AG04449 (cell line): Measurements from ENCODE around the gene MRAP2.
A peak's percentile ranks its signal among the peaks of the same experiment; 100 is the strongest.

ENCODE experiments used
- CTCF ChIA-PET: fragments of 350-600 bp; formaldehyde crosslinking; extraction: SDS; loops from one replicate; lab custom pipeline; 2021; ENCODE audit warnings: antibody characterized with exemption; lab: Yijun Ruan, JAX
- POLR2A ChIA-PET: fragments of 400-600, 350-600 bp; formaldehyde crosslinking; extraction: SDS; loops from one replicate; lab custom pipeline; 2020; ENCODE audit warnings: antibody characterized with exemption, inconsistent platforms; lab: Yijun Ruan, JAX
- DNase-seq: peaks from one replicate; pipeline ENCODE4 v3.0.0-alpha.2; 2010; ENCODE audit warnings: low read depth, low spot score
- H3K4me3 ChIP-seq: 2 replicates; pipeline ENCODE4 v1.5.1; 2011; ENCODE audit warnings: low read depth, mild to moderate bottlenecking, control low read depth, low read length
- TF ChIP-seq, protein P1 (sequence below): IDR thresholded peaks from one replicate; pipeline ENCODE4 v1.5.1; 2011; ENCODE audit warnings: mild to moderate bottlenecking, moderate library complexity, low read length, control low read depth, inconsistent platforms; ENCODE audit not compliant: insufficient read depth; ENCODE audit errors: missing control alignments

The MRAP2 gene

DNA sequence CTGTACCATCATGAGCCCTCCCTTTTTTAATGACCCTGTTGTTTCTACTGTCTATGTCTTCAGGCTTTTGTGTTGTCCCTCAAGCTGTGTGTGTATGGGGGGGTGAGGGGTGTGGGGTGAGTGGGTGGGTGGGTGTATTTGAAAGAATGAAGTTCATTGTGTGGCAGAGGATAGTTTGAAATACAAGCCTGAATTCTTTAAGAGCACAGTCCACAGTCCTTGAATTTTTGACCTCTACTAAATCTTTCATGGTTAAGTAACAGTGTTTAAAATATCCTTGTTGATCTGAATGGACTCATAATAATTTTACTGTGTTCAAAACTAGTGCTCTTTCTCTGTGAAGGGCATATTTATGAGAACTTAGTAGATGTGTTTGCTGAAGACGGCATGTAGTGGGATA lies 10.0 kb downstream of the MRAP2 start:
- H3K4me3 ChIP-seq = no peak overlapping the region
- ChIA-PET CTCF (no interaction called here), POLR2A (no interaction called here)
- TF ChIP-seq, protein P1, sequence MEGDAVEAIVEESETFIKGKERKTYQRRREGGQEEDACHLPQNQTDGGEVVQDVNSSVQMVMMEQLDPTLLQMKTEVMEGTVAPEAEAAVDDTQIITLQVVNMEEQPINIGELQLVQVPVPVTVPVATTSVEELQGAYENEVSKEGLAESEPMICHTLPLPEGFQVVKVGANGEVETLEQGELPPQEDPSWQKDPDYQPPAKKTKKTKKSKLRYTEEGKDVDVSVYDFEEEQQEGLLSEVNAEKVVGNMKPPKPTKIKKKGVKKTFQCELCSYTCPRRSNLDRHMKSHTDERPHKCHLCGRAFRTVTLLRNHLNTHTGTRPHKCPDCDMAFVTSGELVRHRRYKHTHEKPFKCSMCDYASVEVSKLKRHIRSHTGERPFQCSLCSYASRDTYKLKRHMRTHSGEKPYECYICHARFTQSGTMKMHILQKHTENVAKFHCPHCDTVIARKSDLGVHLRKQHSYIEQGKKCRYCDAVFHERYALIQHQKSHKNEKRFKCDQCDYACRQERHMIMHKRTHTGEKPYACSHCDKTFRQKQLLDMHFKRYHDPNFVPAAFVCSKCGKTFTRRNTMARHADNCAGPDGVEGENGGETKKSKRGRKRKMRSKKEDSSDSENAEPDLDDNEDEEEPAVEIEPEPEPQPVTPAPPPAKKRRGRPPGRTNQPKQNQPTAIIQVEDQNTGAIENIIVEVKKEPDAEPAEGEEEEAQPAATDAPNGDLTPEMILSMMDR = no peak
- DNase-seq = no peak

DNA sequence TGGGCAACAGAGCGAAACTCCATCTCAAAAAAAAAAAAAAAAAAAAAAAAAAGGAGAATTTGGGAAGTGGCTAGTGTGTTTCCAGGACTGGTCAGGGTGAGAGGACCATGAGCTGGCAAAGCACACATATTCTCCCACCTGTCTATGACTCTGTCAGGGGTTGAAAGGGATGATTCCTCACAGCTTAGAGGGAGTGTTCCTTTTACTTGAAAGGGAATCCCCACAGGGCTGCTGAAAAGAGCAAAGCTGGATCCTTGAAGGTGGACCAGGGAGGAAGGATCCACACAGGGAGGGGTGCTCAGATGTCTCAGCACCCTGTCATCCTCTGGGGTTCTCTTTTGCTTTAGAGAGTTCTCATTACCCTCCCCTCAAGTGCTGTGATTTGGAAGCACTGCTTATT lies 13.2 kb downstream of the MRAP2 start:
- DNase-seq = no peak
- TF ChIP-seq, protein P1 = no peak
- ChIA-PET POLR2A (no interaction called here), CTCF (no interaction called here)
- H3K4me3 ChIP-seq = no peak overlapping the region

DNA sequence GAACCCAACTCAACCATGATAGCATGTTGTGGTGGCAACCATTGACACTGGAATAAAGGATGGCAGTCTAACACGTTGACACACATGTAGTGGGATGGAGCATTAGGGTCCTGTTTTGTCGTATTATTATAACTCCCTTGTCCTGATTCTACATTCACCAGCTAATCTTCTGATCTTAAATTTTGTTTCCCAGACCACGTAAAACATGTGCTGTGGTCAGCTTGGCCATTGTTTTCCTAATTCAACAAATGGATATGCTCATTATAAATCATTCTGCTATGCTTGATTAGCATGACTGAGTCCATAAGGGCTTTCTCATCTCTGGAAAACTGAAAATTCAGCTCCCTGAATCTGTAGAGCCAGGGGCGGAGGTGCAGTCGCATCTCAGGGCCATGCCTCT lies 15.0 kb downstream of the MRAP2 start:
- CTCF ChIA-PET = interaction anchor here (0.9 kb wide), 1 partner anchor 173 kb away, joined by 3 read pairs; no protein-coding TSS in a partner anchor

DNA sequence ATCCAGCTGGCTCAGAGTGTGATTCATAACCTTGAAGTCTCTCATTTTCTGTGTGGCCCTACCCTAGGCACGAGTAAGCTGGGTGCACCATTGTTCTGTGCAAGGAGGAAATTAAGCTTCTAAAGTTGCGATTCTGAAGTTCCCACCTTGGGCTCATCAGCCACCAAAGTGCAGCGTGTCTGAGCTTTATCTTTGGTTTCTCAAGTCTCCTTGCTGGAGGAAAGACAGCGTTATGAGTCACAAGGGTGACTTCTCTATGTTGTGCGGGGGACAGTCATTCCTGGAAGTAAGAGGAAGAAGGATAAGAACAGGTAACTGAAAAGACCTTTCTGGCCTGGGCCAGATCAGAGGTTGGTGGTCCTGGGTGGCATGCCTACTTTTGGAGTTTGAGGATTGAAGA lies 16.8 kb downstream of the MRAP2 start:
- ChIA-PET POLR2A (no interaction called here), CTCF (no interaction called here)
- H3K4me3 ChIP-seq = no peak overlapping the region
- TF ChIP-seq, protein P1 = no peak
- no peak for DNase-seq

More for the DNA sequence above, 15.0 kb downstream of the MRAP2 start:
- DNase-seq = no peak
- POLR2A ChIA-PET = no interaction called here
- H3K4me3 ChIP-seq = no peak overlapping the region
- TF ChIP-seq, protein P1 = no peak

DNA sequence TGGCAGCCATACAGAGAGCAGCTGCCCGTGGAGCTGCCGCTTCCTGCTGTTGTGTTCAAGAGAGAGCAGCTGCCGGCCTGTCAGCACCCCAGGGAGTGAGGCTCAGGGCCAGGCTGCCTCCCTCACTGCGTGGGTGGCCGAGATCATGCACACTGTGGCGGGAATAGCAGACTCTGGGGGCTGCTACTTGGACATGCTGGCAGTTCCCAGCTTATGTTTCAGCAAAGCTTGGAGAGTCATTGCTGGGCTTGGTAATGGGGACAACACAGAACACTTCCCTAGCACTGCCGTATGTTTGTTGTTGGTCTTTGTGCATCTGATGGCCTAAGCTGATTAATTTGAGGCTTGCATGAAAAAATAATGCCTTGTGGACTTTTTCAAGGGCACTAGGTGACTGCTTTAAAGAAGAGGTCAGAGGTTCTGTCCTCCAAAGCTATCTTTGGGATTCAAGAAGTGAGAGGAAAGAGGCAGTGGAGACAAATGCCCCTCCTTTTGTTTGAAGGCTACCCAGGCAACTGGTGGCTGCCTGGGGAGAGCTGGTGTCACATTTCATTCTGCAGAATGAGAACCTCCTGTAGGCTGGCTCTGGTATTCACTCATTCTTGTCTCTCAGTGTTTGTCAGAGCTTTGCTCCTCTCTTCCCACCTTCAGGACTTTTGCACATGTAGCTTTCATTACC lies 18.8 kb downstream of the MRAP2 start:
- TF ChIP-seq, protein P1 = no peak
- H3K4me3 ChIP-seq = peak overlapping the region; percentile 41
- ChIA-PET CTCF (interaction anchor here (0.8 to 1.2 kb wide), 2 partner anchors 19 to 166 kb away, joined by 3 read pairs; partner anchors contain the start of gene MRAP2), POLR2A (interaction anchor here (1.0 kb wide), 1 partner anchor 15 kb away, joined by 3 read pairs; no protein-coding TSS in a partner anchor)
- DNase-seq = no peak

DNA sequence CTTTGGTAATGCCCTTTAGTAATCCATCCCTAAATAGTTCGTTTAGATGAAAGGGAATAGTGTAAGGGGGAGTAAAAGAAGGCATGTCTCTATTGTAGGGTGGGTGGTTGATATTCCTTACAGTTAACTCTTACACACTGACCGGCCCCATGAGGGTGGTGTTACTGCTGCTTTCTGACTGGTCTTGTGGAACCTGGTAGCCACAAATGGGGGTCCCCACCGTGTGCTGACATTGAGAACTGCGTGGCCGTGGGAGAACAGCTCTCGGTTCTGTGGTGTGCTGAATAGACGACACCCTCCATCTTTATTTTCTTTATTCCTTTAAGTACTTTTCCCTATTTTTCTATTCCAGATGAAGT lies 19.3 kb downstream of the MRAP2 start:
- POLR2A ChIA-PET = no interaction called here
- H3K4me3 ChIP-seq = no peak overlapping the region
- TF ChIP-seq, protein P1 = no peak
- DNase-seq = no peak
- CTCF ChIA-PET = interaction anchor here (1.2 kb wide), 1 partner anchor 166 kb away, joined by 3 read pairs; no protein-coding TSS in a partner anchor
